Peyer's patch (tissue), 4 donors: Measurements from ENCODE around the gene DFFB. TPM values are rescaled to one million over a fixed set of nuclear protein-coding genes. Genes with fewer than 3 reads are reported as not detected.

ENCODE experiments used
- DNase-seq, 3 donors: peaks; one replicate each; pipeline ENCODE4 v3.0.0-alpha.2; 2017 to 2019
- H3K27ac ChIP-seq, 4 donors: fragments of 200-600 bp; sonication (generic); one replicate each; pipeline ENCODE4 v1.5.1; 2016 to 2019
- H3K27me3 ChIP-seq, 2 donors: fragments of 200-600 bp; sonication (generic); one replicate each; pipeline ENCODE4 v1.5.1; 2019
- H3K36me3 ChIP-seq, 3 donors: fragments of 200-600 bp; sonication (generic); one replicate each; pipeline ENCODE4 v1.5.1; 2016 to 2019
- H3K4me1 ChIP-seq, 4 donors: fragments of 200-600 bp; sonication (generic); one replicate each; pipeline ENCODE4 v1.5.1; 2016 to 2019
- H3K4me3 ChIP-seq, 4 donors: fragments of 200-600 bp; sonication (generic); 1 replicate in 3 of 4; 2 replicates in 1 of 4; pipeline ENCODE4 v1.5.1; 2016 to 2019; ENCODE audit warnings: mild to moderate bottlenecking in 1 of 4
- H3K9me3 ChIP-seq, 4 donors: fragments of 200-600 bp; sonication (generic); one replicate each; pipeline ENCODE4 v1.5.1; 2016 to 2019; ENCODE audit warnings: mild to moderate bottlenecking in 1 of 4
- CTCF ChIP-seq, 6 experiments: fragments of 450-650 bp in 4 of 6; fragments of 200-600 bp in 2 of 6; sonication (generic) in 1 of 6; IDR thresholded peaks; one replicate each; pipeline ENCODE4 v1.5.1; 2017 to 2019; ENCODE audit warnings: antibody characterized with exemption in 6 of 6, mild to moderate bottlenecking in 3 of 6, moderate library complexity in 1 of 6
- POLR2A ChIP-seq, 2 donors: fragments of 450-650 bp; IDR thresholded peaks; one replicate each; pipeline ENCODE4 v1.5.1; 2017; ENCODE audit warnings: antibody characterized with exemption in 2 of 2, mild to moderate bottlenecking in 2 of 2, moderate library complexity in 2 of 2
- total RNA-seq, 4 donors: library from RNA; depleted of rRNA; stranded (reverse); fragments of >200 nt; gene quantifications; one replicate each; pipeline ENCODE4 v1.1.0, GENCODE V29; 2016

The DFFB gene
- total RNA-seq, 4 donors from 2014 or later, result 6.8 to 22.8 (median 13.7) TPM

GRCh38 chr1:3903141-3904005, 46.1 kb downstream of the DFFB start:
- peak in 2 of 3 donors; percentile 56 to 73 for DNase-seq
- no peak for TF ChIP-seq CTCF (IDR thresholded peaks at IDR 0.05)
- Histone ChIP-seq H3K4me1 (peaks cover 0 to 32% (median 2%) of the 10 kb centered on the region in 4 donors), H3K4me3 (no peak overlapping the region), H3K27ac (peak overlapping the region in 3 of 4 donors; percentile 10 to 70 (median 45)), H3K27me3 (no peaks in the 10 kb centered on the region), H3K36me3 (no peaks in the 10 kb centered on the region), H3K9me3 (no peaks in the 10 kb centered on the region)

- Histone ChIP-seq H3K36me3 (no peaks in the 10 kb centered on the region), H3K27ac (peak overlapping the region in 2 of 4 donors; percentile 45 to 70), H3K4me1 (peaks cover 0 to 29% (median 2%) of the 10 kb centered on the region in 4 donors), H3K9me3 (no peaks in the 10 kb centered on the region), H3K4me3 (no peak overlapping the region), H3K27me3 (no peaks in the 10 kb centered on the region)
- TF ChIP-seq CTCF (IDR thresholded peaks at IDR 0.05), result no peak
- no peak for TF ChIP-seq POLR2A (IDR thresholded peaks at IDR 0.05)
- DNase-seq, result peak in 1 of 3 donors; percentile 43
These were observed 46.9 kb downstream of the DFFB start for GRCh38 chr1:3904006-3904842.

GRCh38 chr1:3904843-3905185, 47.5 kb downstream of the DFFB start:
- Histone ChIP-seq H3K27ac (no peak overlapping the region), H3K36me3 (no peaks in the 10 kb centered on the region), H3K9me3 (no peaks in the 10 kb centered on the region), H3K4me1 (peaks cover 0 to 26% (median 0%) of the 10 kb centered on the region in 4 donors), H3K27me3 (no peaks in the 10 kb centered on the region), H3K4me3 (no peak overlapping the region)
- TF ChIP-seq POLR2A (IDR thresholded peaks at IDR 0.05) (no peak), CTCF (IDR thresholded peaks at IDR 0.05) (no peak)
- DNase-seq, result no peak

GRCh38 chr1:3905266-3905952, 48.1 kb downstream of the DFFB start:
- H3K9me3 ChIP-seq, result no peaks in the 10 kb centered on the region
- H3K36me3 ChIP-seq, result no peaks in the 10 kb centered on the region
- no peak overlapping the region for H3K4me3 ChIP-seq
- peak in 1 of 3 donors; percentile 29 for DNase-seq
- peaks cover 0 to 26% (median 0%) of the 10 kb centered on the region in 4 donors for H3K4me1 ChIP-seq
- no peaks in the 10 kb centered on the region for H3K27me3 ChIP-seq
- H3K27ac ChIP-seq, result no peak overlapping the region
- TF ChIP-seq POLR2A (IDR thresholded peaks at IDR 0.05) (no peak), CTCF (IDR thresholded peaks at IDR 0.05) (no peak)

GRCh38 chr1:3905953-3906671, 48.8 kb downstream of the DFFB start:
- Histone ChIP-seq H3K9me3 (no peaks in the 10 kb centered on the region), H3K36me3 (no peaks in the 10 kb centered on the region), H3K27me3 (no peaks in the 10 kb centered on the region), H3K4me1 (peaks cover 0 to 26% (median 0%) of the 10 kb centered on the region in 4 donors), H3K4me3 (no peak overlapping the region), H3K27ac (no peak overlapping the region)
- no peak for TF ChIP-seq CTCF (IDR thresholded peaks at IDR 0.05)
- no peak for TF ChIP-seq POLR2A (IDR thresholded peaks at IDR 0.05)
- DNase-seq, result peak in 1 of 3 donors; percentile 48
